IMR-90 (cell line): ENCODE data around the gene KANSL3. TPM values are rescaled to one million over a fixed set of nuclear protein-coding genes. Genes with fewer than 3 reads are reported as not detected.
A peak's percentile ranks its signal among the peaks of the same experiment; 100 is the strongest.

ENCODE experiments used
- ATAC-seq: fragments of 200-7000 bp; cut with Tn5 transposase; 2 replicates; pipeline ENCODE4 v1.9.1; 2020; ENCODE audit warnings: low read depth, mild to moderate bottlenecking, moderate library complexity
- BruUV-seq: library from RNA; stranded (reverse); fragments of 400-500 nt; replicated peaks from 2 replicates; lab custom pipeline; 2021; lab: Mats Ljungman, UMichigan
- CTCF ChIA-PET: fragments of 300-600 bp; formaldehyde crosslinking; extraction: SDS; loops from one replicate; lab custom pipeline; 2021; ENCODE audit warnings: antibody characterized with exemption; lab: Yijun Ruan, JAX
- POLR2A ChIA-PET: fragments of 300-600 bp; sonication (Branson Sonifier 250); formaldehyde crosslinking; loops from one replicate; lab custom pipeline; 2022; ENCODE audit warnings: antibody characterized with exemption; ENCODE audit not compliant: unreplicated experiment; lab: Charles Lee
- DNase-seq: peaks from one replicate; pipeline ENCODE4 v3.0.0; 2013
- H2AFZ ChIP-seq: replicated peaks from 2 replicates; pipeline ENCODE3; 2013; ENCODE audit warnings: low read length, mild to moderate bottlenecking; ENCODE audit not compliant: poor library complexity
- H2AK5ac ChIP-seq: 2 replicates; pipeline ENCODE4 v1.6.1; 2013; ENCODE audit warnings: low read depth, low read length, inconsistent platforms
- H2AK9ac ChIP-seq: replicated peaks from 2 replicates; pipeline ENCODE3; 2013; ENCODE audit warnings: mild to moderate bottlenecking, low read depth, low read length, moderate library complexity; ENCODE audit not compliant: poor library complexity
- H2BK120ac ChIP-seq: 2 replicates; pipeline ENCODE4 v1.6.1; 2013; ENCODE audit warnings: low read depth, low read length, inconsistent platforms
- H2BK15ac ChIP-seq: 3 replicates; pipeline ENCODE4 v1.6.1; 2013; ENCODE audit warnings: low read depth, low read length, inconsistent platforms
- H2BK20ac ChIP-seq: 2 replicates; pipeline ENCODE4 v1.6.1; 2013; ENCODE audit warnings: low read depth, mild to moderate bottlenecking, inconsistent platforms, low read length, moderate library complexity
- H2BK5ac ChIP-seq: 2 replicates; pipeline ENCODE4 v1.6.1; 2013; ENCODE audit warnings: mild to moderate bottlenecking, low read depth, low read length, inconsistent platforms; ENCODE audit not compliant: poor library complexity, severe bottlenecking
- H3K14ac ChIP-seq: replicated peaks from 2 replicates; pipeline ENCODE4 v1.6.1; 2013; ENCODE audit warnings: low read depth, low read length, inconsistent platforms
- H3K18ac ChIP-seq: 2 replicates; pipeline ENCODE4 v1.6.1; 2013; ENCODE audit warnings: low read depth, low read length, control low read depth
- H3K23ac ChIP-seq: 2 replicates; pipeline ENCODE4 v1.6.1; 2013; ENCODE audit warnings: low read depth, low read length, inconsistent platforms
- H3K27ac ChIP-seq: 2 replicates; pipeline ENCODE4 v1.5.1; 2013; ENCODE audit warnings: mild to moderate bottlenecking, control low read depth, low read length; ENCODE audit not compliant: insufficient read depth
- H3K27me3 ChIP-seq: 2 replicates; pipeline ENCODE4 v1.6.1; 2013; ENCODE audit warnings: low read length; ENCODE audit not compliant: control insufficient read depth, insufficient read depth
- H3K36me3 ChIP-seq: 2 replicates; pipeline ENCODE4 v1.6.1; 2013; ENCODE audit warnings: low read length, mixed read lengths; ENCODE audit not compliant: control insufficient read depth, insufficient read depth
- H3K4ac ChIP-seq: 2 replicates; pipeline ENCODE4 v1.6.1; 2013; ENCODE audit warnings: low read depth, low read length, inconsistent platforms
- H3K4me1 ChIP-seq: 2 replicates; pipeline ENCODE4 v1.6.1; 2013; ENCODE audit warnings: low read length, mixed read lengths; ENCODE audit not compliant: control insufficient read depth, insufficient read depth
- H3K4me2 ChIP-seq: 2 replicates; pipeline ENCODE4 v1.6.1; 2013; ENCODE audit warnings: low read depth, mild to moderate bottlenecking, control low read depth, low read length, moderate library complexity
- H3K4me3 ChIP-seq: 2 replicates; pipeline ENCODE4 v1.5.1; 2013; ENCODE audit warnings: low read depth, mild to moderate bottlenecking, control low read depth, low read length, moderate library complexity; ENCODE audit not compliant: insufficient read depth
- H3K56ac ChIP-seq: 2 replicates; pipeline ENCODE4 v1.6.1; 2013; ENCODE audit warnings: low read length, inconsistent platforms; ENCODE audit not compliant: insufficient read depth; ENCODE audit errors: extremely low read depth
- H3K79me1 ChIP-seq, 2 experiments: 2 replicates each; pipeline ENCODE4 v1.6.1; 2013; ENCODE audit warnings: low read length in 2 of 2, inconsistent platforms in 1 of 2, low read depth in 1 of 2
- H3K9ac ChIP-seq: 2 replicates; pipeline ENCODE4 v1.6.1; 2013; ENCODE audit warnings: low read depth, low read length, control low read depth
- H3K9me1 ChIP-seq: 2 replicates; pipeline ENCODE4 v1.6.1; 2013; ENCODE audit warnings: low read length, inconsistent platforms; ENCODE audit not compliant: insufficient read depth
- H3K9me3 ChIP-seq: 2 replicates; pipeline ENCODE4 v1.6.1; 2013; ENCODE audit warnings: low read length; ENCODE audit not compliant: control insufficient read depth, insufficient read depth
- H4K20me1 ChIP-seq: 2 replicates; pipeline ENCODE4 v1.6.1; 2013; ENCODE audit warnings: low read length, inconsistent platforms; ENCODE audit not compliant: insufficient read depth
- H4K5ac ChIP-seq: 2 replicates; pipeline ENCODE4 v1.6.1; 2013; ENCODE audit warnings: mild to moderate bottlenecking, low read depth, low read length, control low read depth
- H4K8ac ChIP-seq, 2 experiments: 2 replicates each; pipeline ENCODE4 v1.6.1; 2013; ENCODE audit warnings: low read depth in 2 of 2, low read length in 2 of 2, control low read depth in 1 of 2, inconsistent platforms in 1 of 2
- H4K91ac ChIP-seq: 2 replicates; pipeline ENCODE4 v1.6.1; 2013; ENCODE audit warnings: low read depth, low read length, inconsistent platforms; ENCODE audit not compliant: insufficient read depth
- BHLHE40 ChIP-seq: fragments of 150-350 bp; IDR thresholded peaks from 2 replicates; pipeline ENCODE4 v1.6.1; 2016; ENCODE audit warnings: mild to moderate bottlenecking, low read depth, low read length
- CEBPB ChIP-seq: IDR thresholded peaks from 2 replicates; pipeline ENCODE4 v1.6.1; 2012; ENCODE audit warnings: low read depth, low read length, improper control_type of control experiment
- CHD1 ChIP-seq: IDR thresholded peaks from 2 replicates; pipeline ENCODE4 v1.6.1; 2012; ENCODE audit warnings: low read depth, low read length, improper control_type of control experiment
- CTCF ChIP-seq: conservative IDR thresholded peaks from 2 replicates; pipeline ENCODE4 v1.5.1; 2012; ENCODE audit warnings: mild to moderate bottlenecking, low read depth, low read length, improper control_type of control experiment
- FOS ChIP-seq: fragments of 150-350 bp; IDR thresholded peaks from 2 replicates; pipeline ENCODE4 v1.6.1; 2016; ENCODE audit warnings: low read depth, low read length
- MAFK ChIP-seq: IDR thresholded peaks from 2 replicates; pipeline ENCODE4 v1.6.1; 2012; ENCODE audit warnings: low read depth, low read length, improper control_type of control experiment
- MAZ ChIP-seq: IDR thresholded peaks from 2 replicates; pipeline ENCODE4 v1.6.1; 2012; ENCODE audit warnings: low read depth, mild to moderate bottlenecking, low read length, improper control_type of control experiment, moderate library complexity, borderline replicate concordance
- MXI1 ChIP-seq: IDR thresholded peaks from 2 replicates; pipeline ENCODE4 v1.6.1; 2012; ENCODE audit warnings: low read depth, mild to moderate bottlenecking, low read length, moderate library complexity, borderline replicate concordance
- NFE2L2 ChIP-seq: fragments of 150-350 bp; IDR thresholded peaks from 2 replicates; pipeline ENCODE4 v1.6.1; 2016; ENCODE audit warnings: low read depth, mild to moderate bottlenecking, low read length
- POLR2A ChIP-seq: IDR thresholded peaks from 2 replicates; pipeline ENCODE4 v1.6.1; 2012; ENCODE audit warnings: mild to moderate bottlenecking, low read depth, low read length
- RAD21 ChIP-seq: IDR thresholded peaks from 2 replicates; pipeline ENCODE4 v1.6.1; 2012; ENCODE audit warnings: low read length, improper control_type of control experiment
- RCOR1 ChIP-seq: IDR thresholded peaks from 2 replicates; pipeline ENCODE4 v1.6.1; 2012; ENCODE audit warnings: mild to moderate bottlenecking, low read length, improper control_type of control experiment; ENCODE audit not compliant: insufficient replicate concordance
- RFX5 ChIP-seq: IDR thresholded peaks from 2 replicates; pipeline ENCODE4 v1.8.0; 2012; ENCODE audit warnings: low read depth, mild to moderate bottlenecking, low read length, moderate library complexity
- SMC3 ChIP-seq: fragments of 150-350 bp; IDR thresholded peaks from 2 replicates; pipeline ENCODE4 v1.6.1; 2016; ENCODE audit warnings: low read depth, mild to moderate bottlenecking, antibody characterized with exemption, low read length, moderate library complexity
- WGBS, 2 experiments: methylation state at CpG; one replicate each; pipeline versions ENCODE4 v1.1.5 to v1.1.7; 2013; ENCODE audit warnings: missing lambda C conversion rate in 2 of 2; ENCODE audit not compliant: insufficient read length in 1 of 2; ENCODE audit errors: extremely low coverage in 2 of 2; 5-methylcytosine and 5-hydroxymethylcytosine counted together
- dilution Hi-C: fragments of 300-500 bp; cut with HindIII; formaldehyde crosslinking; loops from one replicate; pipeline ENCODE4 v1.14.3; 2018; ENCODE audit warnings: low sequenced_read_pairs; ENCODE audit not compliant: unreplicated experiment
- in situ Hi-C: fragments of 300-500 bp; cut with MboI; formaldehyde crosslinking; loops from 3 replicates; pipeline ENCODE4 v1.14.3; 2019; ENCODE audit warnings: low sequenced_read_pairs, inconsistent platforms, mixed read lengths
- intact Hi-C: fragments of 100-400 bp; cut with micrococcal nuclease; formaldehyde crosslinking; loops from 2 replicates; pipeline ENCODE4 v1.10.0; 2022
- polyA plus RNA-seq, 3 experiments: library from polyadenylated mRNA; depleted of rRNA; stranded (reverse); fragments of >200 nt; gene quantifications; 2 replicates each; pipeline ENCODE4 v1.2.3, GENCODE V29; 2012; ENCODE audit warnings: low replicate concordance in 1 of 3
- total RNA-seq: library from RNA; depleted of rRNA; stranded (reverse); fragments of >200 nt; gene quantifications from 2 replicates; pipeline ENCODE4 v1.2.3, GENCODE V29; 2012
- TF ChIP-seq, protein P1 (sequence below): fragments of 150-350 bp; IDR thresholded peaks from 2 replicates; pipeline ENCODE4 v1.6.1; 2017; ENCODE audit warnings: mild to moderate bottlenecking, antibody characterized with exemption, low read length, low read depth
- TF ChIP-seq, protein P2 (sequence below): fragments of 150-350 bp; IDR thresholded peaks from 2 replicates; pipeline ENCODE4 v1.6.1; 2016; ENCODE audit warnings: low read depth, mild to moderate bottlenecking, low read length, moderate library complexity, borderline replicate concordance

The KANSL3 gene
- total and polyA plus RNA-seq, 2 of the 4 experiments (the other 2 are of a cell fraction): 22.2 to 26.3 TPM

DNA sequence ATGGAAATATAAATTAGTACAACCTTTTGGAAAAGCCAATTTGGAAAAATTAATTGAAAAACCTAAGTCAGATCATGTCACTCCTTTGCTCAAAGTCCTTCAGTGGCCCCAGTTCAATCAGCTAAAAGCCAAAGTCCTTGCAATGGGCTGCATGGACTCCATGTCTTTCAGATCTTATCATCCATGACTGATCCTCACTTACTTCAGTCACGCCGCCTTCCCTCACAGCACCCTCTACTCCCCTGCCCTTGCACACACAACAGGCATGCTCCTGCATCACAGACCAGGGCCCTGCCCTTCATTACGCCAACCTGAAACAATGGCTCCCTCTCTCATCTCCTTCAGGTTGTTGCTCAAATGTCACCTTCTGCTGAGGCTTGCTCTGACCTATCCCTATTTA is 15.6 kb downstream of the KANSL3 start:
- ChIA-PET CTCF (no interaction called here), POLR2A (no interaction called here)
- Histone ChIP-seq H3K9me1 (peaks cover 8% of the 10 kb centered on the region), H3K9ac (no peak overlapping the region), H2AFZ (no peak overlapping the region), H2BK15ac (no peak overlapping the region; the same call in 2 of the 3 replicates), H3K18ac (no peak overlapping the region), H4K20me1 (no peaks in the 10 kb centered on the region; the same call in 1 of the 2 replicates), H3K4me2 (no peak overlapping the region), H3K36me3 (peaks cover 20% of the 10 kb centered on the region), H3K27ac (no peak overlapping the region), H2BK5ac (no peak overlapping the region), H3K4ac (no peak overlapping the region), H3K79me1 (peaks cover 4 to 46% of the 10 kb centered on the region in 2 experiments), H2AK9ac (peak overlapping the region; percentile 16), H3K9me3 (no peaks in the 10 kb centered on the region), H2BK120ac (no peak overlapping the region), H3K23ac (no peak overlapping the region; the same call in 1 of the 2 replicates), H2AK5ac (no peak overlapping the region), H4K8ac (no peak overlapping the region), H2BK20ac (no peak overlapping the region), H4K5ac (peak overlapping the region; percentile 43; the same call in 1 of the 2 replicates), H3K4me3 (no peak overlapping the region), H4K91ac (no peak overlapping the region), H3K27me3 (no peaks in the 10 kb centered on the region), H3K14ac (0 out of 2 replicates have a peak overlapping the region, but pooled peaks have one; percentile 8), H3K4me1 (peaks cover 10% of the 10 kb centered on the region), H3K56ac (no peak overlapping the region)
- no TSS peak for BruUV-seq
- intact Hi-C loops (no loop called here), dilution Hi-C loops (no loop called here), in situ Hi-C loops (loop anchor here (25.0 kb wide), 1 partner anchor 340 kb away; no protein-coding TSS in a partner anchor)
- WGBS, 2 experiments: 97% methylated on average over 3 of the region's 3 CpGs; no CpG with 5 or more reads in 1 of the 2 experiments
- TF ChIP-seq RAD21 (no peak), BHLHE40 (no peak), CTCF (no peak), POLR2A (no peak), MAZ (no peak), MXI1 (no peak), SMC3 (no peak), FOS (no peak), RFX5 (no peak), RCOR1 (no peak), MAFK (no peak), NFE2L2 (no peak), CHD1 (no peak), CEBPB (no peak)
- TF ChIP-seq, protein P1, sequence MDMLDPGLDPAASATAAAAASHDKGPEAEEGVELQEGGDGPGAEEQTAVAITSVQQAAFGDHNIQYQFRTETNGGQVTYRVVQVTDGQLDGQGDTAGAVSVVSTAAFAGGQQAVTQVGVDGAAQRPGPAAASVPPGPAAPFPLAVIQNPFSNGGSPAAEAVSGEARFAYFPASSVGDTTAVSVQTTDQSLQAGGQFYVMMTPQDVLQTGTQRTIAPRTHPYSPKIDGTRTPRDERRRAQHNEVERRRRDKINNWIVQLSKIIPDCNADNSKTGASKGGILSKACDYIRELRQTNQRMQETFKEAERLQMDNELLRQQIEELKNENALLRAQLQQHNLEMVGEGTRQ: no peak
- TF ChIP-seq, protein P2, sequence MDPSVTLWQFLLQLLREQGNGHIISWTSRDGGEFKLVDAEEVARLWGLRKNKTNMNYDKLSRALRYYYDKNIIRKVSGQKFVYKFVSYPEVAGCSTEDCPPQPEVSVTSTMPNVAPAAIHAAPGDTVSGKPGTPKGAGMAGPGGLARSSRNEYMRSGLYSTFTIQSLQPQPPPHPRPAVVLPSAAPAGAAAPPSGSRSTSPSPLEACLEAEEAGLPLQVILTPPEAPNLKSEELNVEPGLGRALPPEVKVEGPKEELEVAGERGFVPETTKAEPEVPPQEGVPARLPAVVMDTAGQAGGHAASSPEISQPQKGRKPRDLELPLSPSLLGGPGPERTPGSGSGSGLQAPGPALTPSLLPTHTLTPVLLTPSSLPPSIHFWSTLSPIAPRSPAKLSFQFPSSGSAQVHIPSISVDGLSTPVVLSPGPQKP: no peak
- ATAC-seq (no peak), DNase-seq (no peak)
